ENCODE data around the gene SIVA1.

SIVA1 gene

DNA sequence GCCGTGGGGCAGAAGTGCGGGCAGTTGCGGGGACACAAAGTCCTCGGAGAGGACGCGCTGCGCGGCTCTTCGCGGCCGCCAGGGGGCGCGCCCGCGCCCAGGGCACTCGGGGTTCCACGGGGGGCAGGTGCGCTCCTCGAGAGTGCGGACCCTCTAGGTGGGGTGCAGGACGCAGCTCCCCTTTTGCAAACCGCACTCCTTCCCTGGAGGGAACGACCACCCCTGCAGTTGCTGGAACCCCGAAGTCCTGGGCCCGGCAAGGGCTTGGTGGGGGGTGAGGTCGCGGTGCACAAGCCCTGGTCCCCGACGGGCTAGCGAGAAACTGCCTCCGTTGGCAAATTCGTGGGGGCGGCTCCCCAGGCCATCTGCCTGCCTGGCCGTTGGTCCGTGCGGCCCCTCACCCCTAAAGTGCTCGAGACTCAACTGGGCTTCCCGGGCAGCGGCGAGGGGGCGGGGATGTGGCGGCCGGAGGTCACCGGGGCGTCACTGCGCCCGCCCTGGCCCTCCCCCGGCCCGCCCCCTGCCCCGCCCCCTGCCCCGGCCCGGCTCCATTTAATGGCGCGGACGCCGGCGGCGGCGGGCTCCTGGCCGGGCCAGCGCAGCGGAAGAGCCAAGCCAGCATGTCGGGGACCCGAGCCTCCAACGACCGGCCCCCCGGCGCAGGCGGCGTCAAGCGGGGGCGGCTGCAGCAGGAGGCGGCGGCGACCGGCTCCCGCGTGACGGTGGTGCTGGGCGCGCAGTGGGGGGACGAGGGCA is 29.1 kb upstream of the SIVA1 start, which contains the start of gene ADSS1:
TSS of gene ADSS1 (plus strand) at position 579 of the 756 bp plus-strand sequence. CDS start at position 621, 42 bp downstream.
- peak within 1 kb of the TSS; percentile 78; the same call in 1 of the 2 replicates for H2AFZ ChIP-seq (ENCODE audit: low read length)
- no peaks in the 10 kb centered on the region for H3K9me2 ChIP-seq (replicated peaks; ENCODE audit: insufficient read depth, low read length)
- no peaks in the 10 kb centered on the region for H3K9me3 ChIP-seq (replicated peaks; ENCODE audit: insufficient read depth, low read length)
- no peaks in the 10 kb centered on the region for H3F3A ChIP-seq (ENCODE audit: insufficient read depth, low read length)
- no peaks in the 10 kb centered on the region for H4K20me1 ChIP-seq (ENCODE audit: insufficient read depth, low read length)
- H3K4me1 ChIP-seq (ENCODE audit: low read length): peaks cover 10% of the 10 kb centered on the region; the same call in 1 of the 2 replicates
- H3K27ac ChIP-seq (ENCODE audit: low read length): no peak within 1 kb of the TSS
- peaks cover 32% of the 10 kb centered on the region for H3K27me3 ChIP-seq (replicated peaks; ENCODE audit: insufficient read depth, low read length)
- H3K9ac ChIP-seq (ENCODE audit: low read length): no peak within 1 kb of the TSS
- DNase-seq: peak; percentile 15
- TF ChIP-seq EZH2 (optimal IDR thresholded peaks at IDR 0.05; ENCODE audit: low read depth, low read length) (no peak), CTCF (IDR thresholded peaks at IDR 0.05; ENCODE audit: low read length) (peak; percentile 65), EZH2phosphoT487 (IDR thresholded peaks at IDR 0.05; ENCODE audit: low read length) (no peak)
- no peaks in the 10 kb centered on the region for H3K36me3 ChIP-seq (replicated peaks; ENCODE audit: insufficient read depth, low read length)
- no peaks in the 10 kb centered on the region for H3K79me2 ChIP-seq (ENCODE audit: low read length)
- peak within 1 kb of the TSS; percentile 63; the same call in 1 of the 2 replicates for H3K4me2 ChIP-seq (ENCODE audit: low read depth, low read length)
- H3K4me3 ChIP-seq (ENCODE audit: low read length): peak within 1 kb of the TSS; percentile 71

- peak overlapping the region; percentile 39; the same call in 1 of the 2 replicates for H3K4me2 ChIP-seq (ENCODE audit: low read depth, low read length)
- peaks cover 10% of the 10 kb centered on the region; the same call in 1 of the 2 replicates for H3K4me1 ChIP-seq (ENCODE audit: low read length)
- TF ChIP-seq EZH2 (optimal IDR thresholded peaks at IDR 0.05; ENCODE audit: low read depth, low read length) (no peak), EZH2phosphoT487 (IDR thresholded peaks at IDR 0.05; ENCODE audit: low read length) (no peak)
- H4K20me1 ChIP-seq (ENCODE audit: insufficient read depth, low read length): no peaks in the 10 kb centered on the region
- no peaks in the 10 kb centered on the region for H3K9me3 ChIP-seq (replicated peaks; ENCODE audit: insufficient read depth, low read length)
- no peaks in the 10 kb centered on the region for H3K36me3 ChIP-seq (replicated peaks; ENCODE audit: insufficient read depth, low read length)
- H3K27ac ChIP-seq (ENCODE audit: low read length): no peak overlapping the region
- peak overlapping the region; percentile 45; the same call in 1 of the 2 replicates for H3K4me3 ChIP-seq (ENCODE audit: low read length)
- H3K27me3 ChIP-seq (replicated peaks; ENCODE audit: insufficient read depth, low read length): peaks cover 32% of the 10 kb centered on the region
- no peaks in the 10 kb centered on the region for H3K9me2 ChIP-seq (replicated peaks; ENCODE audit: insufficient read depth, low read length)
- no peak overlapping the region for H2AFZ ChIP-seq (ENCODE audit: low read length)
- H3K9ac ChIP-seq (ENCODE audit: low read length): no peak overlapping the region
- no peaks in the 10 kb centered on the region for H3F3A ChIP-seq (ENCODE audit: insufficient read depth, low read length)
- no peaks in the 10 kb centered on the region for H3K79me2 ChIP-seq (ENCODE audit: low read length)
- no peak for DNase-seq
Measured at GRCh38 chr14:104724407-104724980, 28.5 kb upstream of the SIVA1 start.

GRCh38 chr14:104724981-104725771 is 27.8 kb upstream of the SIVA1 start:
- Histone ChIP-seq H3K9ac (ENCODE audit: low read length) (no peak overlapping the region), H3K79me2 (ENCODE audit: low read length) (no peaks in the 10 kb centered on the region), H3K4me1 (ENCODE audit: low read length) (peaks cover 10% of the 10 kb centered on the region; the same call in 1 of the 2 replicates), H3F3A (ENCODE audit: insufficient read depth, low read length) (no peaks in the 10 kb centered on the region), H3K36me3 (replicated peaks; ENCODE audit: insufficient read depth, low read length) (no peaks in the 10 kb centered on the region), H3K9me2 (replicated peaks; ENCODE audit: insufficient read depth, low read length) (no peaks in the 10 kb centered on the region), H4K20me1 (ENCODE audit: insufficient read depth, low read length) (no peaks in the 10 kb centered on the region), H3K27me3 (replicated peaks; ENCODE audit: insufficient read depth, low read length) (peaks cover 32% of the 10 kb centered on the region), H3K4me2 (ENCODE audit: low read depth, low read length) (no peak overlapping the region), H3K27ac (ENCODE audit: low read length) (no peak overlapping the region), H2AFZ (ENCODE audit: low read length) (no peak overlapping the region), H3K4me3 (ENCODE audit: low read length) (no peak overlapping the region), H3K9me3 (replicated peaks; ENCODE audit: insufficient read depth, low read length) (no peaks in the 10 kb centered on the region)
- DNase-seq: no peak
- TF ChIP-seq EZH2phosphoT487 (IDR thresholded peaks at IDR 0.05; ENCODE audit: low read length) (no peak), EZH2 (optimal IDR thresholded peaks at IDR 0.05; ENCODE audit: low read depth, low read length) (no peak), CTCF (IDR thresholded peaks at IDR 0.05; ENCODE audit: low read length) (no peak)
